Progenitor cell of endocrine pancreas (in vitro differentiated cells): ENCODE measurements around the gene ITGA1. TPM values are rescaled to one million over a fixed set of nuclear protein-coding genes. Genes with fewer than 3 reads are reported as not detected.
A peak's percentile ranks its signal among the peaks of the same experiment; 100 is the strongest.

ENCODE experiments used
- DNase-seq: peaks from one replicate; pipeline ENCODE4 v3.0.0; 2021; ENCODE audit warnings: low spot score; ENCODE audit not compliant: unreplicated experiment
- H3K27ac Mint-ChIP-seq: 2 replicates; pipeline ENCODE4 v1.8.0; 2021; ENCODE audit warnings: mild to moderate bottlenecking, moderate library complexity, mixed read lengths
- H3K27me3 Mint-ChIP-seq: 2 replicates; pipeline ENCODE4 v1.8.0; 2021; ENCODE audit warnings: mixed read lengths
- H3K36me3 Mint-ChIP-seq: 2 replicates; pipeline ENCODE4 v1.8.0; 2022; ENCODE audit warnings: mixed read lengths; ENCODE audit not compliant: insufficient read depth
- H3K4me1 Mint-ChIP-seq: 2 replicates; pipeline ENCODE4 v1.8.0; 2021; ENCODE audit warnings: low read depth, mixed read lengths
- H3K4me3 Mint-ChIP-seq: 2 replicates; pipeline ENCODE4 v1.8.0; 2021; ENCODE audit warnings: low read depth, mild to moderate bottlenecking, moderate library complexity, mixed read lengths
- H3K9me3 Mint-ChIP-seq: 2 replicates; pipeline ENCODE4 v1.8.0; 2021; ENCODE audit warnings: low read depth, mixed read lengths
- total RNA-seq: library from RNA; stranded (reverse); gene quantifications from 2 replicates; pipeline ENCODE4 v1.2.1, GENCODE V29; 2021
- TF ChIP-seq, protein P1 (sequence below): fragments of 200-600 bp; sonication (generic); IDR thresholded peaks from one replicate; pipeline ENCODE4 v1.5.0; 2021; ENCODE audit warnings: antibody characterized with exemption, mild to moderate bottlenecking; ENCODE audit not compliant: unreplicated experiment

Gene ITGA1
- total RNA-seq, 1 donor from 2014 or later: 6.4 TPM

DNA sequence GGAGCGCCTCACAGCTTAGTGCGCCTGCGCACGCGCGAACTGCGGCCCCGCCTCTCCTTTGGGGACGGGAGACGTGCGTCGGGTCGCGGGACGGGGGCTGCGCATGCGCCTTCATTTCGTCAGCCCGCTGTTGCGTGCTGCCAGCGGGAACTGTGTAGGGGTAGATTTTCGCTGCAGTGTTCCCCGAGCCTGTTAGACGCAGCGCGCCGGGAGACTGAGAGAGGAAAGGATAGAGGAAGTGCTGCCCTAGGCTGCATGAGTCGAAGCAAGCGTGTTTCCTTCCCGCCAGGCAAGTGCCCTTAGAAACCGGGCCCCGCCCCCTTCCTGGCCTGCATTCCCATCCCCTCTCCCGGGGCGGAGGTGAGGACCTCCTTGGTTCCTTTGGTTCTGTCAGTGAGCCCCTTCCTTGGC, 12.3 kb downstream of the ITGA1 start:
- Mint-ChIP-seq H3K4me1 (peaks cover 39% of the 10 kb centered on the region), H3K9me3 (no peaks in the 10 kb centered on the region), H3K27ac (peak overlapping the region; percentile 98), H3K4me3 (peak overlapping the region; percentile 87), H3K36me3 (peaks cover 1% of the 10 kb centered on the region), H3K27me3 (no peaks in the 10 kb centered on the region)
- DNase-seq: peak; percentile 91
- TF ChIP-seq, protein P1, sequence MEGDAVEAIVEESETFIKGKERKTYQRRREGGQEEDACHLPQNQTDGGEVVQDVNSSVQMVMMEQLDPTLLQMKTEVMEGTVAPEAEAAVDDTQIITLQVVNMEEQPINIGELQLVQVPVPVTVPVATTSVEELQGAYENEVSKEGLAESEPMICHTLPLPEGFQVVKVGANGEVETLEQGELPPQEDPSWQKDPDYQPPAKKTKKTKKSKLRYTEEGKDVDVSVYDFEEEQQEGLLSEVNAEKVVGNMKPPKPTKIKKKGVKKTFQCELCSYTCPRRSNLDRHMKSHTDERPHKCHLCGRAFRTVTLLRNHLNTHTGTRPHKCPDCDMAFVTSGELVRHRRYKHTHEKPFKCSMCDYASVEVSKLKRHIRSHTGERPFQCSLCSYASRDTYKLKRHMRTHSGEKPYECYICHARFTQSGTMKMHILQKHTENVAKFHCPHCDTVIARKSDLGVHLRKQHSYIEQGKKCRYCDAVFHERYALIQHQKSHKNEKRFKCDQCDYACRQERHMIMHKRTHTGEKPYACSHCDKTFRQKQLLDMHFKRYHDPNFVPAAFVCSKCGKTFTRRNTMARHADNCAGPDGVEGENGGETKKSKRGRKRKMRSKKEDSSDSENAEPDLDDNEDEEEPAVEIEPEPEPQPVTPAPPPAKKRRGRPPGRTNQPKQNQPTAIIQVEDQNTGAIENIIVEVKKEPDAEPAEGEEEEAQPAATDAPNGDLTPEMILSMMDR: no peak

DNA sequence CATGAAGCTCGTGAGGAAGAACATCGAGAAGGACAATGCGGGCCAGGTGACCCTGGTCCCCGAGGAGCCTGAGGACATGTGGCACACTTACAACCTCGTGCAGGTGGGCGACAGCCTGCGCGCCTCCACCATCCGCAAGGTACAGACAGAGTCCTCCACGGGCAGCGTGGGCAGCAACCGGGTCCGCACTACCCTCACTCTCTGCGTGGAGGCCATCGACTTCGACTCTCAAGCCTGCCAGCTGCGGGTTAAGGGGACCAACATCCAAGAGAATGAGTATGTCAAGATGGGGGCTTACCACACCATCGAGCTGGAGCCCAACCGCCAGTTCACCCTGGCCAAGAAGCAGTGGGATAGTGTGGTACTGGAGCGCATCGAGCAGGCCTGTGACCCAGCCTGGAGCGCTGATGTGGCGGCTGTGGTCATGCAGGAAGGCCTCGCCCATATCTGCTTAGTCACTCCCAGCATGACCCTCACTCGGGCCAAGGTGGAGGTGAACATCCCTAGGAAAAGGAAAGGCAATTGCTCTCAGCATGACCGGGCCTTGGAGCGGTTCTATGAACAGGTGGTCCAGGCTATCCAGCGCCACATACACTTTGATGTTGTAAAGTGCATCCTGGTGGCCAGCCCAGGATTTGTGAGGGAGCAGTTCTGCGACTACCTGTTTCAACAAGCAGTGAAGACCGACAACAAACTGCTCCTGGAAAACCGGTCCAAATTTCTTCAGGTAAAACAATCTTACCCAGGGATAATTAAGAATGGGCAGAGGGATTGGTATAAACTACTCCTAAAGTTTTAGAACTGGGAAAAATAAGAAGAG, 12.9 kb downstream of the ITGA1 start:
- peak; percentile 11 for DNase-seq
- Mint-ChIP-seq H3K4me1 (peaks cover 39% of the 10 kb centered on the region), H3K36me3 (peaks cover 1% of the 10 kb centered on the region), H3K9me3 (no peaks in the 10 kb centered on the region), H3K27me3 (no peaks in the 10 kb centered on the region), H3K4me3 (peak overlapping the region; percentile 87), H3K27ac (peak overlapping the region; percentile 98)
- TF ChIP-seq, protein P1: peak; percentile 24

DNA sequence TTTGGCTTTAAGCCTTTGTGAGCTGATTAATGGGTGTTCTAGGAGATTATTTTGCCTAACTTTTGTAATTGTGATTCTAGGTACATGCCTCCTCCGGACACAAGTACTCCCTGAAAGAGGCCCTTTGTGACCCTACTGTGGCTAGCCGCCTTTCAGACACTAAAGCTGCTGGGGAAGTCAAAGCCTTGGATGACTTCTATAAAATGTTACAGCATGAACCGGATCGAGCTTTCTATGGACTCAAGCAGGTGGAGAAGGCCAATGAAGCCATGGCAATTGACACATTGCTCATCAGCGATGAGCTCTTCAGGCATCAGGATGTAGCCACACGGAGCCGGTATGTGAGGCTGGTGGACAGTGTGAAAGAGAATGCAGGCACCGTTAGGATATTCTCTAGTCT, 13.6 kb downstream of the ITGA1 start:
- DNase-seq: no peak
- Mint-ChIP-seq H3K9me3 (no peaks in the 10 kb centered on the region), H3K4me3 (peak overlapping the region; percentile 87), H3K4me1 (peaks cover 39% of the 10 kb centered on the region), H3K27ac (peak overlapping the region; percentile 98), H3K27me3 (no peaks in the 10 kb centered on the region), H3K36me3 (peaks cover 1% of the 10 kb centered on the region)
- TF ChIP-seq, protein P1: no peak

DNA sequence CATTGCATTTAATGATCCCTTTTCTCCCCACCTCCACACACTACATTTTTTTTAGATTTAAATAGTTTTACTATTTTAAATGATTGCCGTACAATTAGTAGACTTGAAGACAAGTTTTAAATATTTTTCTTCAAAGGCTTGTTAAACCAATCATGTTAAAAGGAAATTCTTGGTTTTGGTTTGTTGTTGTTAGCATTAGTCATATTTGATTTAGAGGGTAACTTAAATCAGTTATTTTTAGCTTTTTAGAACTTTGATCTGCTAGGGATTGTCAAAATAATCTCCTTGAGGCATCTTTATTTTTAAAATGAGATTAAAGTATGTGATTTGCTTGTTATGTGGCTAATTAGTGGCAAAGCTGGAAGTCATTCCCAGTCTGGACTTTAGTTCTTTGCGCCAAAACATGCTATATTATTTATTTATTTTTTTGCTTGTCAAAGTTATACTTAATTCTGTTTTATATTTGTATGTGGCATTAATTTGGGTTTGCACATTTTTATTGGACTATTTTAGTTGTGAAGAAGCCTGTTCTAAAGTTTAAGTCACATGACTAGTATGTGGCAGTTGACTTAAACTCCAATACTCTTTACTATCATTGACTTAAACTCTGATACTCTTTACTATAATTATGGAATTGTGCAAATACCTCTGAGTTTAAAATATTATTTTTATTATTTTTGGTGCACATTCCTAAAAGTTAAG, 14.7 kb downstream of the ITGA1 start:
- Mint-ChIP-seq H3K36me3 (peaks cover 1% of the 10 kb centered on the region), H3K9me3 (no peaks in the 10 kb centered on the region), H3K4me3 (peak overlapping the region; percentile 1), H3K27me3 (no peaks in the 10 kb centered on the region), H3K27ac (no peak overlapping the region), H3K4me1 (peaks cover 34% of the 10 kb centered on the region)
- DNase-seq: no peak
- TF ChIP-seq, protein P1: no peak

DNA sequence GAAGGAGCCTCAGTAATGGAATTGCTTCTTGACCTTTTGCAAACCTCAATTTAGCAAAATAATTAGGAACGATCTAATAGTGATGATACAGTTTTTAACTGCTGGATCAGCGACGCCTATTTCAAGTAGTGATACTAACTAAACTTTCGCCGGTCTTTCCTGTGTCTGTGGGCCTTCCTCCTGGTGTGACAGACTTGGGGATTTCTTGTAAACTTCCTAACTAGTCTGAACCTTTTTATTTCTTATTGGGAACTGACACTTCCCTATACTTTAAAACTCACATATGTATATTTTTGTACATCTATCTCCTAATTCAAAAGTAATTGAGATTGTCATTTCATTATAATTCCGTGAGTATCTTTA, 15.2 kb downstream of the ITGA1 start:
- no peak overlapping the region for H3K27ac Mint-ChIP-seq
- no peaks in the 10 kb centered on the region for H3K27me3 Mint-ChIP-seq
- H3K36me3 Mint-ChIP-seq: peaks cover 1% of the 10 kb centered on the region
- DNase-seq: no peak
- no peak overlapping the region for H3K4me3 Mint-ChIP-seq
- TF ChIP-seq, protein P1: no peak
- no peaks in the 10 kb centered on the region for H3K9me3 Mint-ChIP-seq
- H3K4me1 Mint-ChIP-seq: peaks cover 30% of the 10 kb centered on the region
